Activated T-cell treated with anti-CD3 and anti-CD28 coated beads for 48 hours (primary cell): ENCODE data around the gene OAS2.

Experiments used
- DNase-seq: peaks from one replicate; pipeline ENCODE4 v3.0.0-alpha.2; 2020; ENCODE audit warnings: low read depth

Gene OAS2

GRCh38 chr12:113019025-113019424 is 40.7 kb downstream of the OAS2 start:
- DNase-seq, result no peak

- no peak for DNase-seq
These were observed 43.2 kb downstream of the OAS2 start for GRCh38 chr12:113021500-113021899.

DNA sequence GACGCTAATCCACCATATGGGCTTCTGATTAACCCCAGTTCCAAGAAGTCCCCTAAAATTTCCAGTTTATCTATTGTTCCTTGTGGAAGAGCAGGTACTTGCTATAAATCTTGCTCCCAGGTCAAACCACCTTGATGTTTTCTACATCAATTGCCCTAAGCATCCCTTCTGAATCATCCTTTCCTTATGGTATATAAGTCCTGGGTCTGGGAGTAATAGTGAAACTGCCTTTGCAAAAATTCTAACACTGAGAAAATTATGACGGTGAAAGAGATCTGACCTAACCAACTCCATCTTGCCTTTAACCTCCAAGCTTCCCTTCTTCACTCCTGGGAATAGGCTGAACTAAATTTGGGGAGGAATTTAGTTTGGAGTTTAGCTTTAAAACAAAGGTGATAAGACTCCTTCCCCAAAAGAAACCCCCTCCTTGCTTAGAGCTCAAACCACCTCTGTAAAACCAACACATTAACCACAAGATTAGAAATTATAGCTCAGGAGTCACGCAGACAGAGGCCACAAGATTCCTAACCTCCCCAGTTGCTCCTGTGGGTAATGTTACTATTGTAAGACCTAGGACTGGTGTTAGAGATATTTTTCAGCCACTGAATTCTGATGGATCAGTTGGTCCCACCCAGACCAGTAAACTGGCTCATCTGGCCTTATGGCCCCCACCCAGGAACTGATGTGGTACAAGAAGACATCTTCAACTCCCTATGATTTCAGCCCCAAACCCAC is 44.4 kb downstream of the OAS2 start:
- no peak for DNase-seq

DNA sequence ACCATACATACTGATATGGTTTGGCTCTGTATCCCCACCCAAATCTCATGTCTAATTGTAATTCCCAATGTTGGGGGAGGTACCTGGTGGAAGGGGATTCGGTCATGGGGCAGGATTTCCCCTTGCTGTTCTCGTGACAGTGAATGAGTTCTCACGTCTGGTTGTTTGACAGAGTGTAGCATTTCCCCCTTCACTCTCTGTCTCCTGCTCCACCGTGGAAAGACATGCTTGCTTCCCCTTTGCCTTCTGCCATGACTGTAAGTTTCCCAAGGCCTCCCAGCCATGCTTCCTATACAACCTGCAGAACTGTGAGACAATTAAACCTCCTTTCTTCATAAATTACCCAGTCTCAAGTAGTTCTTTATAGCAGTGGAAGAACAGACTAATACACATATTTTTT is 49.4 kb downstream of the OAS2 start:
- DNase-seq, result no peak

DNA sequence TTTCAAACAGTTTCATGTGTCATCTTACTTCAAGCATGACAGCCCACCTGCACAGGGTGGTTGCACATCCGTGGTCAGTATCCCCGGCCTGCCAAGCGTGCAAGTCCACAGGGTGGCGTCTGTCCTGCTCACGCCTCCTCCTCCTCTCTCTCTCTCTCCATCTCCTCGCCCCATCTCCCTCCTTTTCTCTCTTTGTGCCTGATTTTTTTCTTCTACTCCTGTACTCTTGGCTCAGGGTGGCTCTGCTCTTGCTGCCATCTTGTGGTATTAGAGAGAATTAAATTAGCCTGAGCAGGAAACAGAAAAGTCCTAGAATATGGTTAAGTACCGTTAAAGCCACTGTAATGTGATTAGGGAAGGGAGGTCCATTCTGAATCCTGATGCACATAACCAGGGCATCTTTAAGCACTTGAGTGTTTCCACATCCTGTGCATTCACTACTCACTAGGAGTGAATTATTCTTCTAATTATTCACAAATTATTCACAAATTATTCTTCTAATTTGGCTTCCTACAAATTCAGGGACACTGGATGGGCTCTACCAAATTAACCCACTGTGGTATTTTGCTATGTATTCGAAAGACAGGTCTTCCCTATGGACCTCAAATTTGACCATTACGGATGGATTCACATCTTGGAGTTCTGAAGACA is 52.7 kb downstream of the OAS2 start:
- no peak for DNase-seq

GRCh38 chr12:113039911-113040445 is 61.7 kb downstream of the OAS2 start:
- no peak for DNase-seq

- no peak for DNase-seq
These were observed 62.4 kb downstream of the OAS2 start for GRCh38 chr12:113040722-113041171.

DNA sequence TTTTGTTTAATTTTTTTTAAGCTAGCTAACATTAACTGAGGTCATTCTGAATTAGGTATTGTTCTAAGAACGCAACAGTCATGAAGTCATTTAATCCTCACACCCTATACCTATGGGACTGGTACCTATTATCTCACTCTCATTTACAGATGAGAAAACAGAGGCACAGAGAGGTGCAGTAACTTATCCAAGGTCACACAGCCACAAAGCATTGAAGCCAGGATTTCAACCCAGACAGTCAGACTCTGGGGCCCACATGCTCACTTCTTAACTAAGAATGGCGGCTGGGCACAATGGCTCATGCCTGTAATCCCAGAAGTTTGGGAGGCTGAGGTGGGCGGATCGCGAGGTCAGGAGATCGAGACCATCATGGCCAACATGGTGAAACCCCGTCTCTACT is 63.2 kb downstream of the OAS2 start:
- DNase-seq, result no peak

DNA sequence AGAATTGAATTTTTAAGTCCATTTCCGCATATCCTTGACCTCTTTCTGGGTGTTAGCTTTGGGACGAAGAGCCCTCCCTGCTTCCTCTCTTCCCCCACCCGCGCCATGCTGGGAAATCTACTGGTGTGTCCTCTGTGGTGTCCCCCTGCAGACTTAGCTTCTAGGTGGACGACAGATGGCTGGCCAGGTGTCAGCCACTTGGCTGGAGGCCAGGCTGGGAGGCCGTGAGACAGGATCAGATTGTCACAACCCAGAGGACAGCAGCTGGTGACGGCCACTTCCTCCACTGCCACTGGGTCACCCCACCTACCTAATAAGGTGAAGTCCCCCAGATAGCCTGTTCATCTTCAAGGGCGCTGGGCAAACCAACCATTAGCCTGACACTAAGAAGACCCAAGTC is 64.9 kb downstream of the OAS2 start:
- no peak for DNase-seq

GRCh38 chr12:113044516-113044915 is 66.2 kb downstream of the OAS2 start:
- no peak for DNase-seq

DNA sequence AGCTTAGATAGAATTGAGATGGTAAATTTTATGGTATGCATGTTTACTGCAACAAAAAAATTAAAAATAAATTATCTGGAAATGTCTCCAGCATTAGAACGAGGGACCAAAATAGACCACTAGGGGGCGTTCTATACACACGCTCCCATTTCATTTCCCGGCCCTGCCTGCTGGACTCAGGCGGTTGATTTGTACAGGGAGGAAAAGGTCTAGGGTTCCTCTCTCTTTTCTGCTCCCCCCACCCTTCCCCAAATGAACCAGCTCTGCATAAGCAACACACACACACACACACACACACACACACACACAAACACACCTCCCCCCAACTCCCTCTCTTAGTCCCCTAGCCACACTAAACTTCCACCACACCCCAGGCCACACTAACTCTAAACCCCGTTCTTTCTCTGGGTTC is 70.4 kb downstream of the OAS2 start:
- DNase-seq, result peak; percentile 43

- no peak for DNase-seq
These were observed 71.8 kb downstream of the OAS2 start for GRCh38 chr12:113049976-113050742.

- DNase-seq, result no peak
These were observed 72.5 kb downstream of the OAS2 start for GRCh38 chr12:113050795-113051194.

DNA sequence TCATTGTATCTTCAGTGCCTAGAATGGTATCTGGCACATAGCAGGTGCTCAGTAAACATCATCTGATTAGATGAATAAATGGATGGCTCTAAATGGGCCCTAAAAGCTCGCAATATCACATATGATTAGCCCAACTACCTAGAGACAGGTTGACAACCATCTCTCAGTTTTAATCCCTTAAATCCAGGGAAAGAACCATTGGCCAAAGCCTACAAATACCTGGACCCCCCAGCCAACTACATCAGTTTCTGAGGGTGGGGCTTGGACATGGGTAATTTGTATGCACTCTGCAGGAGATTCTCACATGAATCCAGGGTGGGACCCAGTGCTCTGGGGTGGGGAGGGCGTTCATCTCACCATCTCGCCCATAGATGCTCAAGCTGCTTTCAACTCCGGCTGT is 73.4 kb downstream of the OAS2 start:
- DNase-seq, result no peak

- no peak for DNase-seq
These were observed 74.0 kb downstream of the OAS2 start for GRCh38 chr12:113052326-113052725.

GRCh38 chr12:113054948-113055486 is 76.7 kb downstream of the OAS2 start:
- no peak for DNase-seq

DNA sequence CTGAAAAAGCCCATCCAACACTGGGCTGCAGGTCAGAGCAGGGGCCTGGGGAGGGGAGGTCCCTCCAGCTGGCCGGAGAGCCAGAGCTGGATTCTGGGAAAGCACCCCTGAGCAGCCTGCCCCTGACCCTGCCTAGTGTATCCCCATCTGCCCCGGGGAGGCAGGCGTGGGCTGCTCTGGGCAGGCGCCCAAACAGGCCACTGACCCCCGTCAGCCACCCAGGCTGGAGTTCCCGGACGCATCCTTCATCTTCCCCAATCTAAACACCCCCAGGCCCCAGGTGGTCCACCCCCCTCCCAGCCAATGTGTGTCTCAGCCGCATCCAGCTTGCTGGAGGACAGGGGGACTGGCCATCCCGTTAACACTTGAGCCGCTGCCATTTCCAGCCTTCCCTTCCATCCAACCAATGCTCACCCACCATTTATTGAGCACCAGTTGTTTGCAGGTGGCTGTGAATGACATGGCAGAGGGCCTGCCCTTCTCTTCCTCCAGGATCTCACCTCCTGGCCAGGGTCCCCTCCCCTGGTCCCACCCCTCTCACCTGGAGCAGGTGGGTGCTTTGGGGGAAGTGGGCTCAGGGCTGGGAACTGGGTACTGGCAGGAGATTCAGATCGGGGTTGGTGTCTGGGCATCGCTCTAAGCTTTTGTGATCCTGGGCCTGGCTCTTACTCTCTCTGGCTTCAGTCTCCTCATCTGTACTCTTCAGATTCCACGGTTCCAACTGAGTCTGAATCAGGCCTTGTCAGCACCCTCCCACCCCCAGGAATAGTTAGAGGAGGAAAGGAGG is 77.5 kb downstream of the OAS2 start:
- DNase-seq, result no peak

DNA sequence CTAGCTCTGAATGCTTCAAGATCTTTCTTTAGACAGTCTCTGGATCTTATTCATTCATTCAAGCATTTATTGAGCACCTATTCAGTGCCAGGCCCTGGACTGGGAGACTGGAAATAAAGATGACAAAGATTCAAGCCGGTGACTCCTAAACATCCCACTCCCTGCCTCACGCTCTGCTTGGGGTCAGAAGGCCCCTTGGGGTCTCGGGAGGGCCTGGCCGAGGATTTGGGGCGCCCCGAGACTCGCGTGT is 78.0 kb downstream of the OAS2 start:
- no peak for DNase-seq

GRCh38 chr12:113056631-113057488 is 78.5 kb downstream of the OAS2 start, which contains the start of gene DTX1:
Gene DTX1 (plus strand): TSS chr12:113056730. CDS start chr12:113058193, 1,463 bp downstream.
- peak; percentile 24 for DNase-seq

GRCh38 chr12:113057565-113058485 is 79.5 kb downstream of the OAS2 start:
- no peak for DNase-seq
